AG09319 (cell line): Measurements from ENCODE around the gene LAMC3.

ENCODE experiments used
- DNase-seq: peaks from one replicate; pipeline ENCODE4 v3.0.0-alpha.2; 2010; ENCODE audit warnings: low read depth; ENCODE audit errors: extremely low read depth
- TF ChIP-seq, protein P1 (sequence below): IDR thresholded peaks from 2 replicates; pipeline ENCODE4 v1.5.1; 2011; ENCODE audit warnings: low read depth, mild to moderate bottlenecking, inconsistent platforms, low read length, moderate library complexity

LAMC3 gene

DNA sequence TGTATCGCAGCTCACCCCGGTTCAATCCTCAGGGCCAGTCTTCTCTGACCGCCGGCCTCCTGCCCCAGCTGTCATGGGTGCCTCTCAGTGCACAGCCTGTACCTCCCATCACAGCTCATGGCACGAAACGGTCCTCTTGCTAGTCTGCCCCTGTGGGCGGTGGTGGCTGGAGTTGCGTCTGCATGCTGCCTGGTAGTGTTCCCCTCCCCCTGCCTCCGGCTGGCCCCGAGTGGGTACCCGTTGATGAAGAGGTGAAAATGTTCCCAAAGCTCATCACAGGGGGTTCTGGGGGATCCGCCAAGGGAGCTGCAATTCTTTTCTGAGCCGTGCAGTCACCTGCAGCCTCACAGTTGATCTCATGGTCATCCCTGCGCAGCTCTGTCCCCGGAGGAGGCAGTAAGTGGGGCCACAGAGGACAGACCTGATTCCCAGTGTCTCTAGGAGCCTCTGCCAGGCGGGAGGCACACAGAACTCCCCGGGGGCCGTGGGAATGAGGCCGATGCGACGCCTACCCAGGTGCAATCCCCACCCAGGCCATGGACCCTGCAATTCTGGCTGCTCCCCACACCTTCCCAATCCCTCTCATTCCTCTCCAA, 35.2 kb upstream of the LAMC3 start:
- DNase-seq: no peak
- TF ChIP-seq, protein P1, sequence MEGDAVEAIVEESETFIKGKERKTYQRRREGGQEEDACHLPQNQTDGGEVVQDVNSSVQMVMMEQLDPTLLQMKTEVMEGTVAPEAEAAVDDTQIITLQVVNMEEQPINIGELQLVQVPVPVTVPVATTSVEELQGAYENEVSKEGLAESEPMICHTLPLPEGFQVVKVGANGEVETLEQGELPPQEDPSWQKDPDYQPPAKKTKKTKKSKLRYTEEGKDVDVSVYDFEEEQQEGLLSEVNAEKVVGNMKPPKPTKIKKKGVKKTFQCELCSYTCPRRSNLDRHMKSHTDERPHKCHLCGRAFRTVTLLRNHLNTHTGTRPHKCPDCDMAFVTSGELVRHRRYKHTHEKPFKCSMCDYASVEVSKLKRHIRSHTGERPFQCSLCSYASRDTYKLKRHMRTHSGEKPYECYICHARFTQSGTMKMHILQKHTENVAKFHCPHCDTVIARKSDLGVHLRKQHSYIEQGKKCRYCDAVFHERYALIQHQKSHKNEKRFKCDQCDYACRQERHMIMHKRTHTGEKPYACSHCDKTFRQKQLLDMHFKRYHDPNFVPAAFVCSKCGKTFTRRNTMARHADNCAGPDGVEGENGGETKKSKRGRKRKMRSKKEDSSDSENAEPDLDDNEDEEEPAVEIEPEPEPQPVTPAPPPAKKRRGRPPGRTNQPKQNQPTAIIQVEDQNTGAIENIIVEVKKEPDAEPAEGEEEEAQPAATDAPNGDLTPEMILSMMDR: no peak

DNA sequence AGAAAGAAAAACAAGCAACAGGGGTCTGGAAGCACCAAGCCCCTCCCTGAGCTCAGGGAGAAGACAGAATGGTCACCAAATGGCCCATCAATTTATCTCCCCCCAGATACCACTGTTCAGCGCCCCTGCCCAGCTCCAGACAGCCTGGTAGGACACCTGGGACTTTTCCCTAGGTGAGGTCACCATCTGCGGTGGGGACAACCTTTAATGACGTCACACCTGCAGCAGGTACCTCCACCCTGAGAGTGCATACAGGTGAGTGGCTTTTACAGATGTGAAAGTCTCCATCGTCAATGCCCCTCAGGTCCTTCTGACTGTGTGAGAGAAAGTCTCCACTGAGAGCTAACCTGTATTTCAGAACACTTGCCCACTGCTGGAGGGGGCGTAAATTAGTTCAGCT, 34.3 kb upstream of the LAMC3 start:
- TF ChIP-seq, protein P1: no peak
- no peak for DNase-seq

DNA sequence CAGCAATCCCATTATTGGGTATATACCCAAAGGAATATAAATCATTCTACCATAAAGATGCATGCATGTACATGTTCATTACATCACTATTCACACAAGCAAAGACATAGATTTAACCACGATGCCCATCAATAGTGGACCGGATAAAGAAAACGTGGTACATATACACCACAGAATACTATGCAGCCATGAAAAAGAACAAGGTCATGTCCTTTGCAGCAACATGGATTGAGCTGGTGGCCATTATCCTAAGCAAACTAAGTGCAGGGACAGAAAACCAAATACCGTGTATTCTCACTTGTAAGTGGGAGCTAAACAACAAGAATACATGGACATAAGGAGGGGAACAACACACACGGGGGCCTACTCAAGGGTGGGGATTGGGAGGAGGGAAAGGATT, 33.8 kb upstream of the LAMC3 start:
- TF ChIP-seq, protein P1: no peak
- no peak for DNase-seq

DNA sequence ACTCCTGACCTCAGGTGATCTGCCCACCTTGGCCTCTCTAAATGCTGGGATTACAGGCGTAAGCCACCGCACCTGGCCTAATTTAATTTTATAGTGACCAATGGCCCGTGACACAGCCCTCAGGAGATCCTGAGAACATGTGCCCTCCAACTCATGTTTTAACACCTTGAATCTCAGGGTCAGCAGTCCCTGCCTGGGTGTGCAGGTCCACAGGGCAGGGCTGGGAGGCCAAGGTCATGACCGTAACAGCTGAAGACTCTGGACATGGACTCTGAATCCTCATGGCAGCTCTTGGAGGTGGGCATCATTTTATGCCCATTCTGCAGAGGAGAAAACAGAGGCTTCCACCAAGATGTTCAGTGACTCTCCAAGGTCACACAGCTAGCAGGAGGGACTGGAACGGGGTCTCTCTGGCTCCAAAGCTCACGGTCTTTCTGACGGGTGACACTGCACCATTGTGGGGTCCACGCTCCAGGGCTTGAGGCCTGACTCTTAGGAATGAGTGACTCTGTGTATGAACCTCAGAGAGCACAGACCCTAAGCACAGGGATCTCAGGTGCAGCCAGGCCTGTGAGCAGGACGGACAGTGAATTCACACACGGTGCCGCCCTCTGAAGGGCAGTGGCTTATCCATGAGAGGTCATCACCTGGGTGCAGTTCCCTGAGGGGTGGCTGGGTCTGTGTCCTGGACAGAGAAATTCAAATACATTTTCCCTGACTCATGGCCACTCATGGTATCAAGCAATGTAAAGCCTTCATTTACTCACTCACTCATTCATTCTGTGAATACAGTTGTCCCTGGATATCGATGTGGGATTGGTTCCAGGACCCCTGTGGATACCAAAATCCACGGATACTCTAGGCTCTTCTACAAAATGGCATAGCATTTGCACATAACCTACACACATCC, 32.8 kb upstream of the LAMC3 start:
- TF ChIP-seq, protein P1: no peak
- DNase-seq: no peak

DNA sequence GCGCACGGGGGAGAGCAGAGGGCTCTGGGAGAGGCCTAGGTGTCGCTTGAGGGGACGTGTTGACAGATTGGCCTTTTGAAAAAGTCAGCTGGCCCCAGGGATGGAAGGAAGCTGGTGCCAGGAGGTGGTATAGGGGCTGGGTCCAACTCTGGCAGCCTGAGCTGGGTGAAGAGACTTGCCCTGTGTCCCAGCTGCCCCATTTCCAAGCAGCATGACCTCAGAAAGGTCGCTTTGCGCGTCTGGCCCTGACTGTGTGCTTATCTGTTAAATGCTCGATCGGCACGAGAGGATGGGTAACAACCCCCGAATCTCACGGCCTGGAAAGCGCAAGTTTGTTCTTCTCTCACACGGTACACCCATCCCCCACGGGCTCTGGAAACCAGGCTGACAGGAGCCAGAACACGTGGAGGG, 31.2 kb upstream of the LAMC3 start:
- TF ChIP-seq, protein P1: no peak
- no peak for DNase-seq

DNA sequence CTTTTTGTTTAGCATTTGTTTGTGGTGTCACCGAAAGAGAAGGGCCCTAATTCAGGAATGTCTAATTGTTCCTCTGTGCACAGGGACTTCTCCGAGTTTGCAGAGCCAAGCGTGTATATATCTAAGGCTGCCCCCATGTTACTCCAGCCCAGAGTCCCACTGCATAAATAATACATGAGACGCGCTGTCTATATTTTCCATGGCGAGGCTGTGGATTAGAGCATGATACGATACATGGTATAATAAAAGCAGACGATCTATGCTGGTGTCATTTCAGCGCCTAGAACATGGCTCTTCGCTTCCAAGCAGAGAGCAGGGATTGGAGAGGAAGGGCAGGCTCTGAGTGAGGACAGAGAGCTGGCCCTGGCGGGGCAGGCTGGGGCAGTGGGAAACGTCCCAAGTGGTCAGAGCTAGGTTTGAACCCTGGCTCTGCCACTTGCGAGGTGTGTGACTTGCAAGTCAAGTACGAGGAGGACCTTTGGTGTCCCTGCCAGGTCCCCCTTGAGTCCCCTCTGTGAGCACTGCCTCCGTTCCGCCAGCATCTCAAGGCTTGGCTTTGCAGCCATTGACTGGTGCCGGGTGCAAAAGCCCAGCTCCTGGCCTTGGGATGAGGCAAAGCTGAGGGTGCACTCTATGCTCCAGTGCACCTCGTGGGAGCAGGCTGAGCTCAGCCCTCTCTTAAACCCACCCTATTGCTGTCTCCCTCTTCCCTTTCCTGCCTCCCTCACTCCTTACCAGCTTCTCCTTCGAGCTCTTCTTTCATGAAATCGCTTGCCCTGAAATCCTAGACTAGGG, 29.2 kb upstream of the LAMC3 start:
- TF ChIP-seq, protein P1: no peak
- no peak for DNase-seq

DNA sequence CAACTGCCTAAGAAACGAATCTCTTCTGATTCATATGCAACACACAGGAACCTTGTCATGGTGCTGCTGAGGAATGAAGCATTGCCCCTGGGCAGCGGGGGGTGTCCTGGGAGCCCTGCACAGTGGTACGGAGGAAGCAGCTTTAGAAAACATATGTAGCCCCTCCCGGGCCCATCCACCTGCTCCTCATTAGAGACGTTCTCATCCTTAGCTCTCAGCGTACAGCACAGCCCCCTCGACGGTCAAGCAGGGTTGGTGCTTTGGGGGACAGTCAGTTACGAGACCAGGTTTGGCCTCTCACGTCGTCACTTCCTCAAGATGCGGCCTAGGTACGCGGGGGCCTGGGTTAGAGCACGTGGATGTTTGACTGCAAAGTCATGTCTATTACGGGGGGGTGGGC, 28.4 kb upstream of the LAMC3 start:
- TF ChIP-seq, protein P1: no peak

More for the DNA sequence above, 28.4 kb upstream of the LAMC3 start:
- DNase-seq: no peak
